Small intestine (tissue), 16 donors: ENCODE data around the gene HNF4A. TPM values are rescaled to one million over a fixed set of nuclear protein-coding genes. Genes with fewer than 3 reads are reported as not detected.
A peak's percentile ranks its signal among the peaks of the same experiment; 100 is the strongest.

ENCODE experiments used
- DNase-seq, 2 donors: peaks; one replicate each; pipeline versions ENCODE4 v3.0.0 to v3.0.0-alpha.2; 2013
- FAIRE-seq: peaks from 2 replicates; lab custom pipeline; 2012; peaks lifted over from hg19 to GRCh38; lab: Jason Lieb, UNC
- H3K27ac ChIP-seq, 3 donors: one replicate each; pipeline ENCODE4 v1.5.1; 2013; ENCODE audit warnings: low read length in 2 of 3, mild to moderate bottlenecking in 2 of 3, control low read depth in 1 of 3, inconsistent platforms in 1 of 3, low read depth in 1 of 3, moderate library complexity in 1 of 3
- H3K27me3 ChIP-seq, 3 donors: one replicate each; pipeline ENCODE4 v1.6.1; 2013; ENCODE audit warnings: low read length in 3 of 3, inconsistent platforms in 1 of 3; ENCODE audit not compliant: control insufficient read depth in 3 of 3, insufficient read depth in 3 of 3
- H3K36me3 ChIP-seq, 3 donors: one replicate each; pipeline ENCODE4 v1.6.1; 2013; ENCODE audit warnings: low read length in 3 of 3, inconsistent platforms in 1 of 3, low read depth in 1 of 3, mild to moderate bottlenecking in 1 of 3, moderate library complexity in 1 of 3; ENCODE audit not compliant: control insufficient read depth in 3 of 3, insufficient read depth in 2 of 3
- H3K4me1 ChIP-seq, 3 donors: one replicate each; pipeline ENCODE4 v1.6.1; 2013; ENCODE audit warnings: low read length in 2 of 3, inconsistent platforms in 1 of 3, low read depth in 1 of 3, mild to moderate bottlenecking in 1 of 3, moderate library complexity in 1 of 3; ENCODE audit not compliant: control insufficient read depth in 3 of 3, insufficient read depth in 2 of 3
- H3K4me3 ChIP-seq, 3 donors: one replicate each; pipeline ENCODE4 v1.5.1; 2013; ENCODE audit warnings: low read length in 3 of 3, control low read depth in 1 of 3, inconsistent platforms in 1 of 3, low read depth in 1 of 3, mild to moderate bottlenecking in 1 of 3, moderate library complexity in 1 of 3
- H3K9me3 ChIP-seq, 2 donors: one replicate each; pipeline ENCODE4 v1.6.1; 2013; ENCODE audit warnings: low read depth in 1 of 2, low read length in 1 of 2; ENCODE audit not compliant: control insufficient read depth in 2 of 2, insufficient read depth in 1 of 2
- WGBS, 3 donors: extraction: QIAGEN DNeasy Blood & Tissue Kit; methylation state at CpG; one replicate each; pipeline ENCODE4 v1.1.7; 2013; 5-methylcytosine and 5-hydroxymethylcytosine counted together
- long read RNA-seq, 10 donors: transcript quantifications; one replicate each; lab custom pipeline, GENCODE V29; 2026
- polyA plus RNA-seq, 4 donors: library from polyadenylated mRNA; stranded (reverse) in 3 of 4; unstranded in 1 of 4; fragments of 200-250 nt in 3 of 4; fragments of 120-200 nt in 1 of 4; gene quantifications; one replicate each; pipeline versions ENCODE4 v1.2.1 to v1.2.3, GENCODE V29; 2013
- donor health status: healthy with polysubstance abuse.
- donor health status: control.
- donor health status: control.
- donor health status: Bipolar disorder and iron deficiency.
- donor health status: healthy.

Gene HNF4A
- polyA plus RNA-seq: 100 to 1,000 TPM in 2 of 4 donors, 10 to 100 TPM in 2; 56.7 to 324 (median 111) TPM
- long read RNA-seq, donor 1, full-length matches to known transcripts: 71 of 308 reads
- long read RNA-seq, donor 1, partial matches to known transcripts: 196 of 308 reads
- long read RNA-seq, donor 1, other reads (novel, unspliced or antisense): 41 of 308 reads
- long read RNA-seq, donor 2, full-length matches to known transcripts: 18 of 33 reads
- long read RNA-seq, donor 2, partial matches to known transcripts: 15 of 33 reads
- long read RNA-seq, donor 2, other reads (novel, unspliced or antisense): 0 of 33 reads
- long read RNA-seq, donor 3, full-length matches to known transcripts: 21 of 94 reads
- long read RNA-seq, donor 3, partial matches to known transcripts: 62 of 94 reads
- long read RNA-seq, donor 3, other reads (novel, unspliced or antisense): 11 of 94 reads
- long read RNA-seq, donor 4: 0 reads
- long read RNA-seq, donor 5, full-length matches to known transcripts: 12 of 27 reads
- long read RNA-seq, donor 5, partial matches to known transcripts: 15 of 27 reads
- long read RNA-seq, donor 5, other reads (novel, unspliced or antisense): 0 of 27 reads
- long read RNA-seq, donor 6, full-length matches to known transcripts: 40 of 398 reads
- long read RNA-seq, donor 6, partial matches to known transcripts: 341 of 398 reads
- long read RNA-seq, donor 6, other reads (novel, unspliced or antisense): 17 of 398 reads
- long read RNA-seq, donor 7: 0 reads
- long read RNA-seq, donor 8: 0 reads
- long read RNA-seq, donor 9, full-length matches to known transcripts: 5 of 18 reads
- long read RNA-seq, donor 9, partial matches to known transcripts: 13 of 18 reads
- long read RNA-seq, donor 9, other reads (novel, unspliced or antisense): 0 of 18 reads
- long read RNA-seq, donor 10, full-length matches to known transcripts: 27 of 57 reads
- long read RNA-seq, donor 10, partial matches to known transcripts: 30 of 57 reads
- long read RNA-seq, donor 10, other reads (novel, unspliced or antisense): 0 of 57 reads

DNA sequence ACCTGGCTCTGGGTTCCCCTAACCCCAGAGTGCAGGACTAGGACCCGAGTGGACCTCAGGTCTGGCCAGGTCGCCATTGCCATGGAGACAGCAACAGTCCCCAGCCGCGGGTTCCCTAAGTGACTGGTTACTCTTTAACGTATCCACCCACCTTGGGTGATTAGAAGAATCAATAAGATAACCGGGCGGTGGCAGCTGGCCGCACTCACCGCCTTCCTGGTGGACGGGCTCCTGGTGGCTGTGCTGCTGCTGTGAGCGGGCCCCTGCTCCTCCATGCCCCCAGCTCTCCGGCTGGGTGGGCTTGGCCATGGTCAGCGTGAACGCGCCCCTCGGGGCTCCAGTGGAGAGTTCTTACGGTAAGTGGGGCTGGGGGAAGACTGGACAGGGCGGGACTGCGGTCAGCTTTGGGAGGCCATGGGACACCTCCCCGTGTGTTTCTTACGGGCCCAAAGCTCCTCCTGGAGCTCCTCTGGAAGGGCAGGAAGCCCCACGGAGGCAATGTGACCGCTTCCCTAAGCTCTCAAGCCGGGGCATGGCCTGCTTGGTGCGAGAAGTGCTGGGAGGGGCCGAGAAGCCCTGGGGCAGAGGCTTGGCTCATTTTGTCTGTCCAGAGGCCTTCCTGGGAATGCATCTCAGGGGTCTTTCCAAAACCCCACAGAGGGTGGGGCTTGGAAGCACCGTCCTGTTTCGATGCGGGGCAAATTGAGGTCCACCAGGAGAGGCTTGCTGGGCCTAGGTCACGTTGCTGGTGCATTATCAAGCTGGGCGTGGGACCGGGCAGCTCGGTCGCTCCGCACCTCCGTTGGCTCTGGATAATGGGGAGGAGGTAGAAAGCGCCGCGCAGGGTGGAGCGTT, at the start of gene HNF4A:
Gene HNF4A, plus strand, starts transcription at position 202 of the 855 bp plus-strand sequence. Its CDS starts 106 bp downstream, at position 308.
- DNase-seq (peak; percentile 60 to 96), FAIRE-seq (no peak)
- H3K27me3 ChIP-seq: no peaks in the 10 kb centered on the region
- peaks cover 0 to 36% (median 7%) of the 10 kb centered on the region in 3 donors for H3K4me1 ChIP-seq
- peak within 1 kb of the TSS; percentile 59 to 90 (median 75) for H3K4me3 ChIP-seq
- peaks cover 0 to 15% (median 0%) of the 10 kb centered on the region in 3 donors for H3K36me3 ChIP-seq
- peak within 1 kb of the TSS; percentile 94 to 95 (median 95) for H3K27ac ChIP-seq
- WGBS, 3 donors: 15 to 65% (median 37%) methylated on average over 38 to 40 of the region's 40 CpGs
- H3K9me3 ChIP-seq: no peaks in the 10 kb centered on the region

DNA sequence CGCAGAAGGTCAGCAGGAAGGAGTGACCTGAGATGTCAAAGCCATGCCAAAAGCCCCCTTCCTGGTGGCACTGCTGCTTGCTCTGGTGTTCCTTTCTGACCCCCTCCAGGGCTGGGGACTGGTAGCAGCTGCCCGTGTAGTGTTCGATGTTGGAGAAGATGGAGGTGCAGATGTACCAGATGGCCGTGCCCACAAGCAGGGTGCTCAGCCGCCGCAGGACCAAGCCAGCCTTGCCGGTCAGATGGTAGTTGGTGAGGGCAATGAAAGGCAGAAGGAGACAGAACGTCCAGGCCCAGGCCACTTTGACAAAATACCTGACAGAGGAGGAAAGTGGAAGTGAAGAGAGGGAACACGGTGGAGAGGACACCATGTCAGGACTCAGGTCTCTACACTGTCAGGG, 48.6 kb upstream of the HNF4A start:
- Histone ChIP-seq H3K4me1 (peaks cover 4 to 19% (median 5%) of the 10 kb centered on the region in 3 donors), H3K36me3 (peaks cover 0 to 8% (median 0%) of the 10 kb centered on the region in 3 donors), H3K27ac (no peak overlapping the region), H3K9me3 (no peaks in the 10 kb centered on the region), H3K4me3 (no peak overlapping the region), H3K27me3 (no peaks in the 10 kb centered on the region)
- DNase-seq: no peak
- WGBS, 3 donors: 86 to 93% (median 92%) methylated on average over 9 of the region's 9 CpGs
- no peak for FAIRE-seq

DNA sequence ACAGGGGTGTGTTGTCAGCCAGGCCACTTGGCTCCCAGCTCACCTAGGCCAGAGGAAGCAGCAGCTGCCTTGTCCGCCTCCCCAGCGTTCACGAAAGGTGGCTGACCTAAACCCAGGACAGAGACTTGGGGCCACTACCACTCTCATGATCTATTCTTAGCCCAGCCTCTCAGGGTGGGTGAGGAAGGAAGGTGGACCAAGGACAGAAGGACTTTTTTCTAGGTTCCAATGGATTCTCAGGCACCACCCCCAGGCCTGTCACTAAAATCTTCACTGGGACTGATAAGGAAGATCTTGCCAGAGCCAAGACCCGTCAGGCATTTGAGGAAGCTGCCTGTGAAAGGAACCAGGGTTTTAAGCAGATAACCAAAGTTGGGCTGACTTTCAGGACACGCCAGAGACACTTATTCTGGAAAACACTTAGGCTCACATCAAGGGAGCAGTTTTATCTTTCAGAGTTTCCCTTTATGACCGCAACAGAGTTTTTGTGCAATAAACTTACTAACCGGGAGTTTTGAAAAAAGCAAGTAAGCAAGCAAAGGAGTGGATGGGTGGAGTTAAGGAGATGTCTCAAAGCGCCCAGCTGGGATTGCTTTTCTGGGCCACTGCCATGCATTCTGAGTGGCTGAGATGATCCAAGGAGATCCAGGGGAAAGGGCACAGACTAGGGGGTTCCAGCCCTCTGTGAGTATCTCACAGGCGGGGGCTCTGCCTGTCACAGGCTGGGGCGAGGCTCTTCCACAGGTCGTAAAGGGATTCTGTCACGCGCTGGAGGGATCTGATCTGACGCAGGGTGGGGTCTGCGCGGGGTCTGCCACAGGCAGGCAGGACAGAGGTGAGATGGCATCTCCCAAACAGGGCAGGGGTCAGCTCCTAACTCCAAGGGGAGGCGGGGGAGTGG, 45.5 kb upstream of the HNF4A start:
- peak overlapping the region in 2 of 3 donors; percentile 56 to 73 for H3K27ac ChIP-seq
- no peak for FAIRE-seq
- peak in 1 of 2 donors; percentile 59 for DNase-seq

DNA sequence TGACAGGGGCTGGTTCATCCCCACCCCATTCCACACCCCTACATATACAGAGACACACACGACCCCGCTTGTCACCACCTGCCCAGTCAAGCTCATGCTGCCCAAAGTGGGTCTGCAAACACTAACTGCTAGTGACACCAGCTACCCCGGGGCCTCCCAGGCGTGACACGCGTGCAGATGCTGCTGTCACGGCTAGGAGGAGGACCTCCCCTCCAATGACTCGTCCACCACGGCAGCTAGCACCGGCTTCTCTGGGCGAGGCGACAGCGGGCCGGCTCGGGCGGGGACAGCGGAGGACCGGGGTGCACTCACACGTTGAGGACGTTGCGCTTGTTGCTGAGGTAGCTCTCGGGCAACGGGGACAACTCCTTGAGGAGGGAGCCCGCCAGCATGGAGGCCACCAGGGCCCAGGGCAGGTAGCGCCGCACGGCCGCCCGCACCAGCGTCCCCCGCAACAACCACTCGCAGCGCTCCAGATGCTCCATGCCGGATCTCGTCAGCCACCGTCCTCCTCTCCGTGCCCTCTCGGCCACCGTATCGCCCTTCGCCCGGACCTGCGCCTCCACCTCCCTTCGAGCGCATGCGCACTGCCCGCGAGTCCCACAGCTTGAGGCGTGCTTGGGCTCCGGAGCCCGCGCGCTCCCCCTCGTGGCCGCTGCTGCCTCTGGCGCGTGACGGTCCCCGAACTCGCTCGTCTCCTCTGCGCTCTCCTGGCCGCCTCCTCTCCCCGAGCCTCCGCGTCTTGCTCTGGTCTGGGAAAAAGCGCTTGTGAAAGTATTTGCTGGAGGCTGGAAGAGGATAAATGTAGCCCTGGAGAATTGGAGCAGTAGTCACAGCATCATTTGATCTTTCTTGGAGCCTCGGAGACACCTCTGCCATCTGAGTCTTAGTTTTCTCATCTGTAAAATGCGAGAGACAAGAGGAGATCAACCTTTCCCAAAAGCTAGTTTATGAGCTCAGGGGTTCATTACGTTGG, 44.5 kb upstream of the HNF4A start, which contains the start of gene FITM2:
Gene FITM2, minus strand, starts transcription at position 539 of the 976 bp plus-strand sequence. Its CDS starts 54 bp downstream, at position 485.
- Histone ChIP-seq H3K4me1 (peaks cover 2 to 5% (median 4%) of the 10 kb centered on the region in 3 donors), H3K36me3 (peaks cover 0 to 7% (median 0%) of the 10 kb centered on the region in 3 donors), H3K27me3 (no peaks in the 10 kb centered on the region), H3K4me3 (peak within 1 kb of the TSS; percentile 49 to 95 (median 68)), H3K9me3 (no peaks in the 10 kb centered on the region), H3K27ac (peak within 1 kb of the TSS in 2 of 3 donors; percentile 56 to 73)
- FAIRE-seq: no peak
- peak; percentile 98 to 99 for DNase-seq
- WGBS, 3 donors: 2% methylated on average over 63 to 70 of the region's 70 CpGs

More for the DNA sequence above, 45.5 kb upstream of the HNF4A start:
- Histone ChIP-seq H3K4me1 (peaks cover 2 to 5% (median 4%) of the 10 kb centered on the region in 3 donors), H3K4me3 (peak overlapping the region; percentile 49 to 95 (median 68)), H3K9me3 (no peaks in the 10 kb centered on the region), H3K36me3 (peaks cover 0 to 8% (median 0%) of the 10 kb centered on the region in 3 donors), H3K27me3 (no peaks in the 10 kb centered on the region)
- 8 to 16% (median 14%) methylated on average over 17 of the region's 17 CpGs for WGBS, 3 donors

DNA sequence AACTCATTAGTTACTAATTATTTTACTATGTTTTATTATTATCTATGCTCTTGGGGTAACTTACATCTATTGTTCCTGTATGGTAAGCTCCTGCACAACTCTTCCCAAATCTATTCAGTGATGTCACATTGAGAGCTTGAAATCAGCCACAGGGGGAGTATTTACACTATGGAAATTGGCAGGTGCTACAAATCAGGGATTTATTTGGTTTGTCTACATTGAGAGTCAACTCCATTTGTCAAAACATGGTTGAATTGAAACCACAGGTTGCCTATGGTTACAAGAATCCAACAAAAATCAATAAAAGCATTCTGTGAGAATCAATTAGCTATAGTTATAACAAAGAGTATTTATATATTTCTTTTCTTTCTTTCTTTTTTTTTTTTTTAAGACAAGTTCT, 40.6 kb upstream of the HNF4A start:
- Histone ChIP-seq H3K27ac (no peak overlapping the region), H3K4me3 (no peak overlapping the region), H3K4me1 (peaks cover 0 to 4% (median 2%) of the 10 kb centered on the region in 3 donors), H3K36me3 (no peaks in the 10 kb centered on the region), H3K27me3 (no peaks in the 10 kb centered on the region), H3K9me3 (no peaks in the 10 kb centered on the region)
- DNase-seq (no peak), FAIRE-seq (no peak)

GRCh38 chr20:44319839-44320422, 35.6 kb upstream of the HNF4A start:
- no peaks in the 10 kb centered on the region for H3K36me3 ChIP-seq
- H3K27ac ChIP-seq: no peak overlapping the region
- DNase-seq (no peak), FAIRE-seq (no peak)
- WGBS, 3 donors: 95 to 96% (median 95%) methylated on average over 2 of the region's 2 CpGs
- no peaks in the 10 kb centered on the region for H3K9me3 ChIP-seq
- no peak overlapping the region for H3K4me3 ChIP-seq
- H3K4me1 ChIP-seq: no peaks in the 10 kb centered on the region
- no peaks in the 10 kb centered on the region for H3K27me3 ChIP-seq
